HCT116 (cell line): ENCODE results near the gene MRGPRE. TPM values are rescaled to one million over a fixed set of nuclear protein-coding genes. Genes with fewer than 3 reads are reported as not detected.

Source experiments
- ATAC-seq: fragments of 200-7000 bp; cut with Tn5 transposase; 2 replicates; pipeline ENCODE4 v1.9.1; 2020; ENCODE audit warnings: mild to moderate bottlenecking, moderate library complexity
- BruUV-seq: library from RNA; stranded (reverse); fragments of 400-500 nt; replicated peaks from 2 replicates; lab custom pipeline; 2021; lab: Mats Ljungman, UMichigan
- CTCF ChIA-PET: fragments of 300-600 bp; sonication (Branson Sonifier 250); formaldehyde crosslinking; loops from one replicate; lab custom pipeline; 2021; ENCODE audit warnings: antibody characterized with exemption; lab: Charles Lee
- POLR2A ChIA-PET: fragments of 300-600, 350-600 bp; sonication (Branson Sonifier 250); formaldehyde crosslinking; loops from one replicate; lab custom pipeline; 2021; ENCODE audit warnings: antibody characterized with exemption; lab: Charles Lee
- RAD21 ChIA-PET, 2 experiments: fragments of 300-600 bp; sonication (Branson Sonifier 250); formaldehyde crosslinking; loops; one replicate each; lab custom pipeline; 2023; ENCODE audit warnings: low total read pairs in 2 of 2; ENCODE audit not compliant: uncharacterized antibody in 2 of 2, unreplicated experiment in 2 of 2, low non-redundant PET in 1 of 2; lab: Charles Lee
- DNase-seq: peaks from one replicate; pipeline ENCODE4 v3.0.0-alpha.2; 2010; ENCODE audit warnings: low read depth, low spot score
- H2AFZ ChIP-seq: fragments of 200-600 bp; shearing (Covaris generic), sonication (generic); 2 replicates; pipeline ENCODE4 v1.6.1; 2017; ENCODE audit warnings: low read depth, mixed run types, mixed read lengths, antibody characterized with exemption, low read length; ENCODE audit not compliant: poor library complexity, severe bottlenecking
- H3K27ac ChIP-seq: 2 replicates; pipeline ENCODE4 v1.5.1; 2012; ENCODE audit warnings: low read depth, low read length
- H3K27me3 ChIP-seq: fragments of 200-600 bp; sonication (generic); 2 replicates; pipeline ENCODE4 v1.6.1; 2016; ENCODE audit warnings: mixed run types, low read length, mixed read lengths; ENCODE audit not compliant: insufficient read depth
- H3K36me3 ChIP-seq, 2 experiments: fragments of 200-500 bp in 1 of 2; fragments of 200-600 bp in 1 of 2; sonication (Bioruptor generic) in 1 of 2; sonication (generic) in 1 of 2; 2 replicates each; pipeline versions ENCODE4 v1.5.1 to v1.6.1; 2014 to 2016; ENCODE audit warnings: low read length in 2 of 2, inconsistent platforms in 1 of 2, mixed read lengths in 1 of 2, mixed run types in 1 of 2; ENCODE audit not compliant: insufficient read depth in 2 of 2, control insufficient read depth in 1 of 2
- H3K4me1 ChIP-seq, 2 experiments: fragments of 200-600 bp in 1 of 2; sonication (generic) in 1 of 2; 2 replicates each; pipeline versions ENCODE4 v1.5.1 to v1.6.1; 2012 to 2017; ENCODE audit warnings: low read length in 2 of 2, inconsistent platforms in 1 of 2, mild to moderate bottlenecking in 1 of 2, mixed read lengths in 1 of 2, mixed run types in 1 of 2, moderate library complexity in 1 of 2; ENCODE audit not compliant: insufficient read depth in 2 of 2, control insufficient read depth in 1 of 2
- H3K4me2 ChIP-seq: fragments of 200-600 bp; sonication (generic); 2 replicates; pipeline ENCODE4 v1.6.1; 2017; ENCODE audit warnings: mixed run types, low read length, mixed read lengths
- H3K4me3 ChIP-seq, 2 experiments: fragments of 200-600 bp in 1 of 2; sonication (generic) in 1 of 2; replicated peaks in 1 of 2; 2 replicates each; pipeline ENCODE4 v1.5.1; 2011 to 2016; ENCODE audit warnings: low read length in 2 of 2, control low read depth in 1 of 2, low read depth in 1 of 2, mild to moderate bottlenecking in 1 of 2, mixed read lengths in 1 of 2, mixed run types in 1 of 2
- H3K79me2 ChIP-seq: fragments of 200-600 bp; sonication (generic); 2 replicates; pipeline ENCODE4 v1.6.1; 2017; ENCODE audit warnings: mild to moderate bottlenecking, mixed run types, low read length, moderate library complexity, mixed read lengths; ENCODE audit not compliant: insufficient read depth
- H3K9ac ChIP-seq: fragments of 200-600 bp; sonication (generic); 2 replicates; pipeline ENCODE4 v1.6.1; 2016; ENCODE audit warnings: low read length, mixed read lengths
- H3K9me2 ChIP-seq: fragments of 200-600 bp; sonication (generic), shearing (Covaris generic); 2 replicates; pipeline ENCODE4 v1.6.1; 2017; ENCODE audit warnings: mixed run types, mild to moderate bottlenecking, moderate library complexity; ENCODE audit not compliant: insufficient read depth
- H3K9me3 ChIP-seq, 2 experiments: fragments of 200-500 bp in 1 of 2; fragments of 200-600 bp in 1 of 2; sonication (Bioruptor generic) in 1 of 2; sonication (generic) in 1 of 2; 2 replicates each; pipeline ENCODE4 v1.6.1; 2014 to 2017; ENCODE audit warnings: low read length in 2 of 2, mixed read lengths in 2 of 2, inconsistent platforms in 1 of 2, low read depth in 1 of 2, mild to moderate bottlenecking in 1 of 2, mixed run types in 1 of 2, moderate library complexity in 1 of 2; ENCODE audit not compliant: control insufficient read depth in 1 of 2, insufficient read depth in 1 of 2
- H4K20me1 ChIP-seq: fragments of 200-600 bp; sonication (generic), shearing (Covaris generic); 2 replicates; pipeline ENCODE4 v1.6.1; 2017; ENCODE audit warnings: mixed run types, mild to moderate bottlenecking, moderate library complexity; ENCODE audit not compliant: insufficient read depth
- ELF1 ChIP-seq: IDR thresholded peaks from 2 replicates; pipeline ENCODE4 v1.6.1; 2012; ENCODE audit warnings: low read depth, borderline replicate concordance
- FOSL1 ChIP-seq: IDR thresholded peaks from 2 replicates; pipeline ENCODE4 v1.6.1; 2012; ENCODE audit warnings: low read depth
- POLR2AphosphoS5 ChIP-seq: IDR thresholded peaks from 2 replicates; pipeline ENCODE4 v1.6.1; 2011; ENCODE audit warnings: mild to moderate bottlenecking, low read depth, low read length, moderate library complexity
- TCF7L2 ChIP-seq: IDR thresholded peaks from 2 replicates; pipeline ENCODE4 v1.7.0; 2011; ENCODE audit warnings: borderline replicate concordance, inconsistent platforms; ENCODE audit not compliant: insufficient read depth, insufficient read length; ENCODE audit errors: extremely low read depth
- ZFX ChIP-seq: fragments of 450-650 bp; IDR thresholded peaks from 2 replicates; pipeline ENCODE4 v1.6.1; 2017
- ZNF274 ChIP-seq: fragments of 200-500 bp; sonication (Bioruptor generic); IDR thresholded peaks from 2 replicates; pipeline ENCODE4 v1.6.1; 2014; ENCODE audit warnings: mild to moderate bottlenecking, low read depth, low read length, inconsistent platforms
- intact Hi-C: fragments of 100-400 bp; cut with micrococcal nuclease; formaldehyde crosslinking; loops from 2 replicates; pipeline ENCODE4 v1.10.0; 2022
- total RNA-seq: library from RNA; stranded (reverse); gene quantifications from one replicate; pipeline ENCODE4 v1.2.1, GENCODE V29; 2021; ENCODE audit not compliant: unreplicated experiment
- TF ChIP-seq, protein P1 (sequence below): IDR thresholded peaks from 2 replicates; pipeline ENCODE4 v1.6.1; 2011; ENCODE audit warnings: mild to moderate bottlenecking, low read length, moderate library complexity; ENCODE audit not compliant: insufficient replicate concordance; ENCODE audit errors: extremely low read depth

MRGPRE gene
- total RNA-seq, 1 experiment from 2014 or later = not detected

GRCh38 chr11:3189196-3189843, 42.9 kb downstream of the MRGPRE start:
- H3K4me2 ChIP-seq = no peak overlapping the region
- RAD21 ChIA-PET = no interaction called here
- no peaks in the 10 kb centered on the region for H3K9me2 ChIP-seq
- no peak overlapping the region for H3K27ac ChIP-seq
- H3K36me3 ChIP-seq = no peaks in the 10 kb centered on the region
- no peak overlapping the region for H3K4me3 ChIP-seq
- intact Hi-C loops = no loop called here
- POLR2A ChIA-PET = no interaction called here
- H3K4me1 ChIP-seq = no peaks in the 10 kb centered on the region
- no peaks in the 10 kb centered on the region for H4K20me1 ChIP-seq
- H3K27me3 ChIP-seq = no peaks in the 10 kb centered on the region
- no peak overlapping the region for H2AFZ ChIP-seq
- no peaks in the 10 kb centered on the region for H3K79me2 ChIP-seq
- CTCF ChIA-PET = no interaction called here
- TF ChIP-seq TCF7L2 = no peak
- no peak for TF ChIP-seq POLR2AphosphoS5
- TF ChIP-seq, protein P1, sequence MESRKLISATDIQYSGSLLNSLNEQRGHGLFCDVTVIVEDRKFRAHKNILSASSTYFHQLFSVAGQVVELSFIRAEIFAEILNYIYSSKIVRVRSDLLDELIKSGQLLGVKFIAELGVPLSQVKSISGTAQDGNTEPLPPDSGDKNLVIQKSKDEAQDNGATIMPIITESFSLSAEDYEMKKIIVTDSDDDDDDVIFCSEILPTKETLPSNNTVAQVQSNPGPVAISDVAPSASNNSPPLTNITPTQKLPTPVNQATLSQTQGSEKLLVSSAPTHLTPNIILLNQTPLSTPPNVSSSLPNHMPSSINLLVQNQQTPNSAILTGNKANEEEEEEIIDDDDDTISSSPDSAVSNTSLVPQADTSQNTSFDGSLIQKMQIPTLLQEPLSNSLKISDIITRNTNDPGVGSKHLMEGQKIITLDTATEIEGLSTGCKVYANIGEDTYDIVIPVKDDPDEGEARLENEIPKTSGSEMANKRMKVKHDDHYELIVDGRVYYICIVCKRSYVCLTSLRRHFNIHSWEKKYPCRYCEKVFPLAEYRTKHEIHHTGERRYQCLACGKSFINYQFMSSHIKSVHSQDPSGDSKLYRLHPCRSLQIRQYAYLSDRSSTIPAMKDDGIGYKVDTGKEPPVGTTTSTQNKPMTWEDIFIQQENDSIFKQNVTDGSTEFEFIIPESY = no peak
- no peak for TF ChIP-seq ZFX
- TF ChIP-seq ELF1 = no peak
- no peaks in the 10 kb centered on the region for H3K9me3 ChIP-seq
- ATAC-seq (no peak), DNase-seq (no peak)
- BruUV-seq = no TSS peak
- no peak overlapping the region for H3K9ac ChIP-seq

DNA sequence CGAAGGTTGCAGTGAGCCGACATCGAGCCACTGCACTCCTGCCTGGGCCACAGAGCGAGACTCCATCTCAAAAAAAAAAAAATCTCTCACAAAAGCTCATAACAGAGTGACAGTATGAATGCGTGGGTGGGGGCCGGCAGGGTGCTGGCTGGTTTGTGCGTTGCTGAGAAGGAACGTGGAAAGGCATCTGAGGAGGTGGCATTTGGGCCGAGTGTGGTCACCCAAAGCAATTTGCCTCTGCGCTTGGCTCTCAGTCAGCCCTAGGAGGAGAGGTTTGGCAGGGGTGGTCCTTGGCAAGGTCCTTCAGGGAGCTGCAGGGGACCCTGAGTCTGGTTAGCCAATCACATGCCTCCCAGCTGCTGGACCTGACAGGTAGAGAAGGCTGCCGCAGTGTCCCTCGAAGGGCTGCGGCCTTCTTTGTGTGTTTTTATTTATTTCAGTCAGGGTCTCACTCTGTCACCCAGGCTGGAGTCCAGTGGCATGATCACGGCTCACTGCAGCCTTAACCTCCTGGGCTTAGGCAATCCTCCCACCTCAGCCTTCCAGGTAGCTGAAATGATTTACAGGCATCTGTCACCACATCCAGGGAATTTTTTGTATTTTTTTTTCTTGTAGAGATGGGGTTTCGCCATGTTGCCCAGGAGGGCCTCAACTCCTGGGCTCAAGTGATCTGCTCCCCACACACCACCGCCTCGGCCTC, 43.6 kb downstream of the MRGPRE start:
- Histone ChIP-seq H3K4me2 (no peak overlapping the region), H3K27ac (no peak overlapping the region), H3K9me2 (no peaks in the 10 kb centered on the region), H3K4me1 (no peaks in the 10 kb centered on the region), H4K20me1 (no peaks in the 10 kb centered on the region), H3K4me3 (no peak overlapping the region), H3K79me2 (no peaks in the 10 kb centered on the region), H2AFZ (no peak overlapping the region), H3K9me3 (no peaks in the 10 kb centered on the region), H3K36me3 (no peaks in the 10 kb centered on the region), H3K27me3 (no peaks in the 10 kb centered on the region), H3K9ac (no peak overlapping the region)
- ATAC-seq (no peak), DNase-seq (no peak)
- intact Hi-C loops = no loop called here
- RAD21 ChIA-PET = no interaction called here
- TF ChIP-seq FOSL1 = no peak
- TF ChIP-seq ZNF274 = no peak
- POLR2A ChIA-PET = no interaction called here
- BruUV-seq = no TSS peak
- CTCF ChIA-PET = no interaction called here
